Measurements from ENCODE around the gene ST3GAL2. TPM values are rescaled to one million over a fixed set of nuclear protein-coding genes. Genes with fewer than 3 reads are reported as not detected.

The ST3GAL2 gene, protein sequence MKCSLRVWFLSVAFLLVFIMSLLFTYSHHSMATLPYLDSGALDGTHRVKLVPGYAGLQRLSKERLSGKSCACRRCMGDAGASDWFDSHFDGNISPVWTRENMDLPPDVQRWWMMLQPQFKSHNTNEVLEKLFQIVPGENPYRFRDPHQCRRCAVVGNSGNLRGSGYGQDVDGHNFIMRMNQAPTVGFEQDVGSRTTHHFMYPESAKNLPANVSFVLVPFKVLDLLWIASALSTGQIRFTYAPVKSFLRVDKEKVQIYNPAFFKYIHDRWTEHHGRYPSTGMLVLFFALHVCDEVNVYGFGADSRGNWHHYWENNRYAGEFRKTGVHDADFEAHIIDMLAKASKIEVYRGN
- total RNA-seq (2014; rRNA removed; shearing (Covaris generic); ENCODE audit: low replicate concordance): 8.9 and 9.2 TPM in 2 replicates

- H3K36me3 ChIP-seq: no peaks in the 10 kb centered on the region; the same call in 1 of the 2 replicates
- H3K27me3 ChIP-seq: no peaks in the 10 kb centered on the region
- DNase-seq: peak; percentile 89
- peak within 1 kb of the TSS; percentile 54 for H3K4me3 ChIP-seq
- H3K9me3 ChIP-seq: no peaks in the 10 kb centered on the region
These were observed at the start of gene ST3GAL2 for GRCh38 chr16:70438969-70439862. Gene ST3GAL2, minus strand, starts transcription at chr16:70439100. Its CDS starts 40,570 bp downstream, at chr16:70398530.

GRCh38 chr16:70484867-70485266, 46.0 kb upstream of the ST3GAL2 start:
- Histone ChIP-seq H3K4me3 (no peak overlapping the region), H3K9me3 (no peaks in the 10 kb centered on the region), H3K27me3 (no peaks in the 10 kb centered on the region), H3K36me3 (peaks cover 3% of the 10 kb centered on the region)
- DNase-seq: no peak

GRCh38 chr16:70483426-70483825, 44.5 kb upstream of the ST3GAL2 start:
- DNase-seq: no peak
- peaks cover 5% of the 10 kb centered on the region for H3K36me3 ChIP-seq
- H3K4me3 ChIP-seq: no peak overlapping the region
- no peaks in the 10 kb centered on the region for H3K9me3 ChIP-seq
- H3K27me3 ChIP-seq: no peaks in the 10 kb centered on the region

DNA sequence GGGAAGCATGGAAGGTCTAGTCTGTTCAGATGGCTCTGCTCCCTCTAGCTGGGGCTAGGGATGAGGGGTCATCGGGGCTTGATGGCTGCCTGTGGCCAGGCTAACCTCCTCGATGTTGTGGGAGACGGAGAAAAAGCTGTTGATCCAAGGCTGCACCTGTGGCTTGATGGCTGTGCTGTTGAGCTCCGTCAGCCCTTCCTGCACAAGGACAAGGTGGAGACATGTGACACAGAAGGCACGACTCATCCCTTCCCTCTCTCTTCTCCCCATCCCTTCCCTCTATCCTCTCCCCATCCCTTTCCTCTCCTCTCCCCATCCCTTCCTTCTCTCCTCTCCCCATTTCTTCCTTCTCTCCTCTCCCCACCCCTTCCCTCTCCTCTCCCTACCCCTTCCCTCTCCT, 43.7 kb upstream of the ST3GAL2 start:
- Histone ChIP-seq H3K36me3 (peaks cover 5% of the 10 kb centered on the region), H3K27me3 (no peaks in the 10 kb centered on the region), H3K4me3 (no peak overlapping the region), H3K9me3 (no peaks in the 10 kb centered on the region)
- DNase-seq: no peak

DNA sequence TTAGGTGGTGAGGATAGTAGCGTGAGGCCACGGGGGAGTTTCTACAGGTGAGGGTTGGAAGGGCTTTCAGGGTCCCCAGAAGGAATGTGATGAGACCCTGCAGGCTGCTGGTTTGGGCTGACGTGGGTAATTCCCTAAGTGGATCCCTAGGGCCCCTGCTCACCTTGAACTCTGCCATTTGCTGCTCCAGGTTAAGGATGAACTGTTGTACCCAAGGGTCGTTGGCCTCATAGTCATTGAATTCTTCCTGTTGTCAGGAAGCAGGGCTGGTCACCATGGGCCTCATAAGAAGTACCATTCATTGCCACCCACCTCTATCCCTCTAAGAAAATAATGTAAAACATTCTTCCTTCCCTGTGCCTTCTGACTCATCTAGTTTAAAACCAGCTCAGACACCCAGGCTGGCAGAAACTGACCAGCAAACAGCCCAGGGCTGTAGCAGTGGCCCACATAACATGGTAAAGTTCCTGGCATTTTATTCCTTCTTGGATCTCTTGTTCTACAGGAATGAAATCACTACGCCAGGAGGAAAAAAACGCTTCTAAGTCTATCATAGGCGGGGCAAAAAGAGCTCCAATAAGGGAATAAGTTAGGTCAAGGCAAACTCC, 43.1 kb upstream of the ST3GAL2 start:
- Histone ChIP-seq H3K36me3 (peaks cover 5% of the 10 kb centered on the region), H3K9me3 (no peaks in the 10 kb centered on the region), H3K27me3 (no peaks in the 10 kb centered on the region), H3K4me3 (no peak overlapping the region)
- DNase-seq: peak; percentile 62

DNA sequence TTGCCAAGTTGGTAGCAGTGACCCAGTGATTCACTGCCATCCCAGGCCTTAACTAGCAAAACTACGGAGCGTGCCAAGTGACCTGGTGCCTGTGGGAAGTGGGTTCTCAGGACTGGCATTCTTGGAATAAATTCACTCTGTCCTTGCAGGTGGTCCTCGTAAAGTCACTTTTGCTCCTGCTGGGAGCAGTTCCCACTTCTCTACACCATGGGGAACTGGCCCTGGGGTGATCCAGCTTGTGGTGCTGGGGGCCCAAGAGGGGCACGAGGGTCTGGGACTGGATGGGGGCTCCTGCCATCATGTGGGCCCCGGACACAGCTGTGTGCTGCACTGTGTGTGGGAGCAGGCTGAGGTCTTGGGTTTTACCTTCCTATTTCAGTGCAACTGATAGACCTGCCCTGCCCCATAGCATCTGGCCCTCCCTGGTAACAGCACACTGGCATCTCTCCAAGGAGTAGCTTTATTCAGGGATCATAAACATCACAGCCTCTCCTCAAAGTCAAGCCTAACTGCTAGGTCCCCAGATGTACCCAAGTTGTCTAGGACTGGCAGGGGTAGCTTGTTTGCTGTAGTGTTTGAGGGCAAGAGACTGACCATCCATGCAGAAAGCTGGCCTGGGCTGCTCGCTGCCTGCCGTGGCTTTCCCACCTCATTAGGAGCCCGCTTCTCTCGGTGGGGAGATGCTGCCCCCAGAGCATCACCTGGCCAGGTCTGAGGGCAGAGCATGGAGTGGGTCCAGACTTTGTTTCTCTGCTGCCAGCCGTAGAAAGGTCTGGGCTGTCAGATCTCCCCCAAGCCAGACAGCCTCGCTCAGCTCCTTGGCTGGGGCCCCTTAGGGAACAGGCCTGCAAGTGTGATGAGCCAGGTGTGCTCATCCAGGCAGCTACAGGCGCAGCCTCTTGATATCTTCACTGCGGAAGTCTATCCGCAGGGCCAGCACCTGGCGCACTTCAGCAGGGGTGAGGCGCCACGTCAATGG, 41.5 kb upstream of the ST3GAL2 start:
- peak; percentile 22 for DNase-seq
- Histone ChIP-seq H3K4me3 (no peak overlapping the region), H3K27me3 (no peaks in the 10 kb centered on the region), H3K36me3 (peaks cover 5% of the 10 kb centered on the region), H3K9me3 (no peaks in the 10 kb centered on the region)

GRCh38 chr16:70478912-70479341, 40.0 kb upstream of the ST3GAL2 start:
- no peaks in the 10 kb centered on the region for H3K27me3 ChIP-seq
- peaks cover 5% of the 10 kb centered on the region for H3K36me3 ChIP-seq
- no peak overlapping the region for H3K4me3 ChIP-seq
- H3K9me3 ChIP-seq: no peaks in the 10 kb centered on the region
- peak; percentile 89 for DNase-seq

DNA sequence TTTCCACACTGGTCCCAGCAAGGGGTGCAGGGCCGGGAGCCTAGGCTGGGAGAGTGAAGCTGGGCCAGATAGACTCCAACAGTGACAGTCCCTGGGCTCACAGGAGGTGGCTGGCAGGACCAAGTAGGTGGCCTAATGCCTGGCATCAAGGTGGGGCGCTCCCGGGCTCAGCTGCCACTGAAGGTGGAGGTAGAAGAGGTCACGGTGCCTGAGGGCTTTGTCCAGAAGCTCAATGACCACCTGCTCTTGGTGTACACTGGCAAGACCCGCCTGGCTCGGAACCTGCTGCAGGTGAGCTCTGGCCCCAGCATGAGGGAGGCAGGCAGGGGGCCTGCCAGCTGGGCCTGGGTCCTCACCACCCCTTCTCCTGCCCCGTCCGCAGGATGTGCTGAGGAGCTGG, 39.3 kb upstream of the ST3GAL2 start:
- H3K4me3 ChIP-seq: no peak overlapping the region
- H3K9me3 ChIP-seq: no peaks in the 10 kb centered on the region
- H3K27me3 ChIP-seq: no peaks in the 10 kb centered on the region
- H3K36me3 ChIP-seq: peaks cover 5% of the 10 kb centered on the region
- DNase-seq: no peak

- no peaks in the 10 kb centered on the region for H3K9me3 ChIP-seq
- H3K4me3 ChIP-seq: no peak overlapping the region
- peaks cover 5% of the 10 kb centered on the region for H3K36me3 ChIP-seq
- H3K27me3 ChIP-seq: no peaks in the 10 kb centered on the region
- DNase-seq: peak; percentile 16
These were observed 37.5 kb upstream of the ST3GAL2 start for GRCh38 chr16:70476272-70477020.

GRCh38 chr16:70475054-70475871, 36.4 kb upstream of the ST3GAL2 start:
- no peaks in the 10 kb centered on the region for H3K9me3 ChIP-seq

GRCh38 chr16:70474320-70475053, 35.6 kb upstream of the ST3GAL2 start:
- H3K9me3 ChIP-seq: no peaks in the 10 kb centered on the region

More at GRCh38 chr16:70475054-70475871, 36.4 kb upstream of the ST3GAL2 start:
- DNase-seq: no peak
- H3K27me3 ChIP-seq: no peaks in the 10 kb centered on the region
- H3K4me3 ChIP-seq: no peak overlapping the region
- H3K36me3 ChIP-seq: peaks cover 3% of the 10 kb centered on the region

DNA sequence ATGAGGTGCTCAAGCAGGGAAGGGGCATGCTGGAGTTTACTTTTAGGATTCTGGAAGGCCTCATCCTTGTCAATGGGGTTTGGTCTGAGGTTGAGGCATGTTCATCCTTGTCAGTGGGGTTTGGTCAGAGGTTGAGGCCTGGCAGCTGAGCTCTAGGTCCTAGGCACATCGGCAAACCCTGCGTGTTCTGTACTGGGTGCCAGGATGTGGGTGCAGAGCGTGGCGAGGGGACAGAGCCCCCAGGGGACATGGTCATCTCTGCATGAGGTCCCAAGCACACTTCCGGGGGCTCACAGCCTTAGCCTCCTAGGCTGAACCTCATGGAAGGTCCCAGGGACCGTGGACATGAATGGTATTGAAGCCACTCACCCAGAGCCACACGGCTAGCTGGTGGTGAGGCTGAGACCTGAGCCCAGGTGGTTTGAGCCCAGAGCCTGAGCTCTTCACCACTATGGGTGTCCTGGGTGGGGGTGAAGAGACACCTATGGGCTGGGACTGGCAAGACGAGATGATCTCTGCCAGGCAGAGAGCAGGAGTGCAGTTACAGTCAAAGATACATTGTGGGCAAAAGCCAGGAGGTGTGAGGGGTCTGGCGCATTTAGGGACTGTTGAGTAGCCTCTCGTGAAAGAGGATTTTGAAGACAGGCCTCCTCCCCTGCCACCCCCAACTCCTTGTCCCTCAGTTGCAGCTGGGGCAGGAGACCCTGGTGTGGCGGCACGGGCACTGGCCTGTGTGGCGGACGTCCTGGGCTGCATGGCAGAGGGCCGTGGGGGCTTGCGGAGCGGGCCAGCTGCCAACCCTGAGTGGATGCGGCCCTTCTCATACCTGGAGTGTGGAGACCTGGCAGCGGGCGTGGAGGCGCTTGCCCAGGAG, 34.8 kb upstream of the ST3GAL2 start:
- DNase-seq: no peak
- no peaks in the 10 kb centered on the region for H3K9me3 ChIP-seq
- no peaks in the 10 kb centered on the region for H3K27me3 ChIP-seq
- no peaks in the 10 kb centered on the region for H3K36me3 ChIP-seq
- H3K4me3 ChIP-seq: no peak overlapping the region

More at GRCh38 chr16:70474320-70475053, 35.6 kb upstream of the ST3GAL2 start:
- no peaks in the 10 kb centered on the region for H3K27me3 ChIP-seq
- no peak overlapping the region for H3K4me3 ChIP-seq
- no peak for DNase-seq
- H3K36me3 ChIP-seq: peaks cover under 1% of the 10 kb centered on the region; the same call in 1 of the 2 replicates

GRCh38 chr16:70472786-70473433, 34.0 kb upstream of the ST3GAL2 start:
- Histone ChIP-seq H3K27me3 (no peaks in the 10 kb centered on the region), H3K36me3 (no peaks in the 10 kb centered on the region), H3K9me3 (no peaks in the 10 kb centered on the region), H3K4me3 (no peak overlapping the region)
- no peak for DNase-seq
